CD4-positive, alpha-beta T cell treated with Interferon alpha-2 for 1 hour (primary cell): ENCODE measurements around the gene PLXNA4.

Experiments
- DNase-seq, 2 donors: peaks; one replicate each; pipeline ENCODE4 v3.0.0-alpha.2; 2020 to 2022

PLXNA4 gene

DNA sequence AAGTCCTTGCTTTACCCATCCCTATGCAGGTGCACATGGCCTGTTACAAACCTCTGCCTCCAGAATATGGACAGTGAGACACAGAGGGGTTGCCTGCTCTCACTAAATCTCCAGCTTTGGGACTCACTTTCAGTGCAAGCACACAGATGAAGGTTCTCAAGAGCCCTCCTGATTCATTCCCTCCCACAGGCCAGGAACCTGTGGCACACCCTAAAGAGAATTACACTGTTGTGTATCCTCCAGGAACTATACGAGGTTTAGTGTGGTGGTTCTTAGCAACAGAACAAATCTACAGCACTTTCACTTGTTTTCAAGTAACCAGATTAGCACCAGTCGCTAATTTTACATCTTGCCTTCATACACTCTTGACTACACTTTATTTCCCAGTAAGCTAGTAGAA is 192.3 kb downstream of the PLXNA4 start:
- DNase-seq, result no peak

DNA sequence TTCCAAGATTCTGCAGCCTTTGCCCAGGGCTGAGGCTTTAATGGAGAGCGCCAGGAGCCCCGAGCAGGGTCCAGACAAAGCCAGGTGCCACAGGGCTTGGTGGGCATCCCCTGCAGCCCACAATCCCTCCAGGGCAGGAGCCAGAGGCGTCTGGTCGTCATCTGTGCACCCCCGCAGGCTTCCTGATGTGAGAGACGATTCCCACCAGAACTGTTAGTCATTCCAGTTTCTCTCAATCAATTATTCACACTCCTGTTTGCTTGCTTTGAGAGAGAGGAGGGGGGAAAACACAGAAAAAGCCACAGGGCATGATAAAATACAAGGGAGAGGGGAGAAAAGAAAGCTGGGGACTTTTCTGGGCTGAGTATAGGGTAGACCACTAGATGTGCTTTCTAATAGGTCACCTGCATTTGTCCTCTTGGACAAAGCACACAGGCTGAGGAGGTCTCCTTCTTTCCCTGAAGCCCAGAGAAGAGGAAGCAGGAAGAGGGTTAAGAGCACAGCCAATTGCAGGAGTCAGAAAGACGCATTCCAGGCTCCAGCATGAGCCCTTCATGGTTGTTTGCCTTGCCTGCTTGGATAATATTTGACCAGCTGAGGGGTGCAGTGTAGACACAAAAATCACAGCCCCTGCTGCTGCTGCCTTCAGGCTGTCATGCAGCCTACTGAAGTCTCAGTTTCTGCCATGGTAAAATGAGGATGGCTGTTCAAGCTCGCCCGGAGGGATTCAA is 194.4 kb downstream of the PLXNA4 start:
- DNase-seq, result no peak

DNA sequence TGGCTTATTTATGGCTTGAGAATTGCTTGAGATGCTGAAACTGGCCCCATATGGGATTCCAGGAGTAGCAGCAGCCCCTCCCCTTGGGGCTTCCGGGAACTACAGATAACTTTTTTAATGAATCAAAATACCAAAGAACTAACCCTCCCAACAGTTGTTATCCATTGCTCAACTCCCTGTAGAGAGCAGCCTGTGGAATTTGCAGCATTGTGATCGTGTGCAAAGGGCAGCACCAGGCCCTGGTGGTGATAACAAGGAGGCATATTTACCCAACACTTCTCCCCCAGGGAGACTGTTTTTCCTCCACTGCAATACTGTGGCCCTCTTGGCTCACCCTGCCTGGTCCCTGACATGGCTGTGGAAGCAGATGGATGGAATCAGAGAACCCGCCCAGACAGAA is 196.2 kb downstream of the PLXNA4 start:
- no peak for DNase-seq

DNA sequence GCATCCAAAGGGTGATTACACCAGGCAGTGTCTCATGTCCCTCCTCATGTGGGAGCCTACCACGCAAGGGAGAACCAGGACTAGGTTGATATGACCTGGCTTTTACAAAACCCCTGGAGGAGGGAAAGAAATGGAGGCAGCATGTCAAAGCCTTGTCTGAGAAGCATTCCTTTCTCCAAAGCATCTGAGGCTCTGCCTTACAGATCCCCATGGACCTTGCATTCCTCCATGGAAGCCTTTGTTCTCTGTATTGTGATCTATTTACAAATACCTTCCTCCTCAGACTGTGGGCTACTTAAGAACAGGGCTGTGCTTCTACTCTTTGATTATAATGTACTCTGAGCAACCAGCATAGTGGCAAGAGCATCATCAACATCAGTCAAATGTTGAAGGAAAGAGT is 197.0 kb downstream of the PLXNA4 start:
- no peak for DNase-seq

DNA sequence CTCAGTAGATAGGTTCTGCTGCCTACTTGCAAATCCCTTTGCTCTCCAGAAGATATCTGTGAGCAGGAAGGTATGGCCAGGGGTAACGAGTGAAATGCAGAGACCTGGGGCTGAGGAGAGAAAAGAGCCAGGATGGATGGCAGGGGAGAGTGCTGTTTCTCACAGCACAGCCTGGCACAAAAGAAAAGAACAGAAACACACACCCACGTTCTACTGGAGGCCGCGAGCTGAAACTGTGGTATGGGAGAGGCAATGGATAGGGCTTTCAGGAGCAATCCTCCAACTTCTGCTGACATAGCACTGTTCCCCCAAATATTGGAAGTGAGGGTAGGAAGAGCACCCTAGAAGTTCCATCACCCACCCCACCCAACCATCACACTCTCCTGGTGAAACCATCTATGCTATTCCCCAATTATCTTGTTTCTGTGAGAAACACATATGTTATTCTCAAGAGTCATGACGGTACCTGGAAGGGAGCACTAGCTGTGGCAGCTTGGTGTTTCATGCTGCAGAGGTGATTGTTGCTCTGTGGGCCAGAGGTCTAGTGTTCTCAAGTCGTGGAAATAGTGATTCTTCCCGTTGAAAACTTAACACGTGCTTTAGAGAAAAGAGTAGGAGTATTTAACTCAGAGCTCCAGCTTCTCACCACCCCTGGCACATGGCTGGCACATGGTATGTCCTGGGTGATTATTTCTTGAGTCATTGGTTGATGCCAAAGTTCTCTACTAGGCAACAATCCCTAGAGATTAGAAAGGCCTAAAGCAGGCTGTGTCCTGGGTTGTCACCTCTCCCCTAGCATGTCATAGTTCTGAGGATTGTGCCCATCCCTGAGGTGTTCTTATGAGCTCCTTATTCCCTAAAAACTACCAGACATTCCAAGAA is 198.3 kb downstream of the PLXNA4 start:
- no peak for DNase-seq

DNA sequence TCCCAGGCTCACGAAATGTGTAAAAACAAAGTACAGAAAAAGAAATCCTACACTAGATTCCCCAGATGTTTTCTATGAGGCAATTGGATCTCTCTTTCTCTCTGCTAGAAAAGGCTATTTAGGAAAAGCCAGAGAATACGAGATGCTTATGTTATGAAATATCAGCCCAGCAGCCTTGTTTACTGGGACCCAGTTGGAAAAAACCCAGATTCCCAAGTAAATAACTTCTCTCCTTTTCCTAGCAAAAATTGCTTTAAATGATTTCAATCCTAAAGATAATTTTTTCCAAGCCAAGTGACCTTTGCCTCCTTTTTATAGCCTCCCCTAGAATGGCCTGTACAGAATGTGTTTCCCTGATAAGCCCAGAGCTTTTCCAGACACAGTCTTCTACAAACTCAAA is 199.3 kb downstream of the PLXNA4 start:
- no peak for DNase-seq

DNA sequence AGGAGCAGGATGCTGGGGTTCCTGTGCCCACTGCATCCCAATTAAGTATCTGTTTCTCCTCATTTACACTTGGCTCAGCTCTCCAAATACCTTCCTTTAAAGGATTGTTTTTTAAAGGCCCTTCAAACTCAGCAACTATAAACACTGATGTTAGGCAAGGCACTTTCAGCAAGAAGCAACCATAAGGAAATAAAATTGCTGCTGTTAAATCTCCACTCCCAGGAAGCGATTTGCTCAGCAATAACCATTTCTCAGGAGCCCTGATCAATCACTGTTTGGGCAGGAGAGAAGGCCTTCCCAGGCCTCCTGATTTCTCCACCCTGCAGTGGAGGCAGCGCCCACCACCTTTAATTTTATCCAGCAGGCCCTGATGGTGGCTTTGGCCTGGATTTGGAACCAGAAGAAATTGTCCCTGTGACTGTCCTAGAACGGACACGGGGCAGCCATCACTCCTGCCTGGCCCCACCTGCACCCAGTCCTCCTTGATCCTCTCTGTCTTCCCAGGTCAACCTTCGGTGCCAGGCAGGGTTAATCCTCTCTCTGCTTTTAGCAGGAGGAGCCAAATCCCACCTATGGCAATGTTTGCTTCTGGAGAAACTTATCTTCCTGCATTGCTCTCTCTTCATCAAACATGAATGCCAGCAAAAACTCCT is 199.8 kb downstream of the PLXNA4 start:
- DNase-seq, result no peak

DNA sequence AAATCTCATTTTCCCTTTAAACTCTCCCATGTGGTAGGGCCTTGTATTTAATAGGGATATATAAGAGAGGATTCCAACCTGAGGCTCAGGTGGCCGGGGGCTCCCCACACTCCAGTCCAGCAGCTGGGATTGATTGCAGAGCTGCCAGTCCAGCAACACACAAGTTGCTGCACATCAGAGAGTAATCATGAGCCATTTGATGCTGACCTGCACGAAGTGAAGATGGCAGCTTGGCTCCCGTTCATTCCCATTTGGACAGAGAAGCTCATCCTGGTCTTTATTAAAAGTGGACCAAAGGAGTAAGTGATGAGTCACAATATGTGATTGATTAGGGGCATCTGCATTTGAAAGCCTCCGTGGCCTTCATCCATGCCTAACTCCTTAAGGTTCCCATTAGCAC is 202.4 kb downstream of the PLXNA4 start:
- DNase-seq, result no peak

DNA sequence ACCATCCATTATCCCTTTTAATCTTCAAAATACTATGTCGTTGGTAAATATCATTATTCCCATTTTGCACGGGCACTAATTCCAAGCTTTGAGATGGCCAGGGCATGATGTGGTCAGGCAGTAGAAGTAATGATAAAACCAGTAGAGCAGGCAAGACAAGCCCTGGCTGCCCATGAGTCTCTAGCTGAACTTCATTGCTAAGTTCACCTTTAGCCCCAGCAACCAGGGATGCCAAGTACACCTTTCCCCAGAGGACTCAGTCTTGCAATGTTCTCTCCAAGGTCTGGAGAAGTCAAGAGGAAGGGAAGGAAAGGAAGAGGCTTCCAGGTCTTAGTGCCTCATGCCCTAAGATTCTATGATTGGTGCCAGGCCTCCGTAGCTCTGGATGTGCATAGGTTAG is 203.2 kb downstream of the PLXNA4 start:
- no peak for DNase-seq

DNA sequence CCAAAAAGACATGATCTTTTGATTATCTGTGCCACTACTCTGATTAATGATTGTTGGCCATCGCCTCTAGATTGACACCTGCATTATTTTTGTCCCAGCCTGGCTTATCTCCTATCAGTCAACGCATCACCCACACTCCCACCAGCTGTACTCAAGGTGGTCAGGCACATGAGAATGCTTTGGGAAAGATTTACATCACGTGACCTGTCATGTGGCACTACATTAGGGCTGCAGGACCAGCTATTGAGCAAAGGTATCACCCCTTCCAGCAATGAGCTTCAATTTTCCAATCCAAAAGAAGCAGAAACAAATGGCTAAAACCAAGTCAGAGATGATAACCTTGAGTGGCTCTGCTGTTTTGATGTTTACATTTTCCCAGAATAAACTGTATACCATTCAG is 204.3 kb downstream of the PLXNA4 start:
- DNase-seq, result no peak

DNA sequence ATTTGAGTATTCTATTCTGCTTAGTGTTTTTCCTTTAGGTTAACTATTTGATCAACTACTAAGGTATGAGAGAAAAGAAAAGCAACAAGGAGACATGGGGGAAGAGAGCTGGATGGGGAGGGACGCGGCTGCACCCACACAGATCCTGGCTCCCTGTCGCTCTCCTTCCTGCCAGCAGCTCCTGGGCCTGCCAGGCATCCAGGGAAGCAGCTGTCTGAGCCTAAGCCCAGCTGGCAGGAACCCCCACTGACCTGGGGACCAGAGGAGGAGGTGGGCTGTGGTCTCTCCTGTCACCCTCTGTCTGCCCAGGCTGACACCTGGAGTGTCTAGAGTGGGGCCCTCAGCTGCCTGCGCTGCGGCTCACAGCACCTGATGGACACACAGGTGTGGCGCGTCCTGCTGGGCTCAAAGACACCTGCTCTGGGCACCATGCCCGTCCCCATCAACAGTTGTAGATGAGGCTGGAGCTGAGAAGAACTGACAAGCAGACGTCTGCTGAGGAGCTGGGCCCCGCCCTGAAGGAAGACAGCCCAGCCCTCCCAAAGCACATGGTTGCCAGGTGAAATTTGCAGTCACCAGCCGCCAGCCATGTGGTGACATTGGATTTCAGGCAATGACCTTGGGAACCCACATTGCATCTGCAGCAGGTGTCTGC is 207.9 kb downstream of the PLXNA4 start:
- no peak for DNase-seq

DNA sequence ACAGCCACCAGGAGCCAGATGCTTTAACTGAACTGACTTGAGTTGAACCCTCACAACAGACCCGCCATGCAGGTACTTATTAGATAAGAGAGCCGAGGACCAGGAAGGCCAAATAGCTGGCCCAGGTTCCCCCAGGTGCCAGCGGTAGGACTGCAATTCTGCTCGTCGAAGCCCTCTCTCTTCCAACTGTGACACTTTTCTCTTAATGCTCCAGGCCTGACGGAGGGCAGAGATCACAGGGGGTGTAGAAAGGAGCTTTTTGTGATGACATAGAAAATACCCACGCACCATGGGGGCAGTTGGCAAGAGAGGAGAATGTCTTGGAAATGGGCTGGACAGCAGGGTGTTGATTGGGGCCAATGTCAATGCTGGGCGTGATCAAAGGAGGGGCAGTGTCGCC is 208.5 kb downstream of the PLXNA4 start:
- DNase-seq, result no peak

DNA sequence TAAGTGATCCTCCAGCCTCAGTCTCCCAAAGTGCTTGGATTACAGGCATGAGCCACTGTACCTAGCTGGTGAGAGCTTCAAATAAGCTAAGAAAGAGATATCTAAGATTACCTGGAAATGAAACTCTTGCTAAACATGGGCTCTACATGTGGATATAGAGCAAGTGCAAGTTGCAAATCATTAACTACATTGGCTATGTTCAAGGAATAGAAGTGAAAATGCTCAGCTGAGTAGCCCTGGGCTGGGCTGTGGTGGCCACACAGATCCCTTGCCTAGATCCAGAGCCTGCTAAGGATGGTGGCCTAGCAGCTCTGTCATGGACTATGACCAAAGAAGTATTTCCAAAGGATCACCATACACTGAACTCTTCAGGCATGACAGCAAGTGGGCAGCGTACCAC is 209.3 kb downstream of the PLXNA4 start:
- no peak for DNase-seq

DNA sequence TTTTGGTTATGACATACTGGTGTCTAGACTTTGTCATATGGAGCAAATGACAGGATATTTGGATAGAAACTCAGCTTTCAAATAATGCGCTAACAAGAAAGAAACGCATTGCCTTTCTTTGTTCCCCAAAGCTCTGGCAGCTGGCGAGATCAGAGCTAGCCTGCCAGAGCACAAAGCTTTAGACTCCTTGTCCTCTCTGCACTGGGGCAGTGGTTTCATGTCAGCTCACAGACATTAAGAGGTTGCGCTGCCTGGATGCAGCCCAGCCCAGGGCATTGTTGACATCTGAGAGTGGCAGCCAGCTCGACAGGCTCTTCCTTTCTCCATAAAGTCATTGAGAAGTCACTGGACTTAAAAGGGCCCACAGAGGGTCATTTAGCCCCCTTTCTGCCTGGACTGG is 212.0 kb downstream of the PLXNA4 start:
- no peak for DNase-seq

DNA sequence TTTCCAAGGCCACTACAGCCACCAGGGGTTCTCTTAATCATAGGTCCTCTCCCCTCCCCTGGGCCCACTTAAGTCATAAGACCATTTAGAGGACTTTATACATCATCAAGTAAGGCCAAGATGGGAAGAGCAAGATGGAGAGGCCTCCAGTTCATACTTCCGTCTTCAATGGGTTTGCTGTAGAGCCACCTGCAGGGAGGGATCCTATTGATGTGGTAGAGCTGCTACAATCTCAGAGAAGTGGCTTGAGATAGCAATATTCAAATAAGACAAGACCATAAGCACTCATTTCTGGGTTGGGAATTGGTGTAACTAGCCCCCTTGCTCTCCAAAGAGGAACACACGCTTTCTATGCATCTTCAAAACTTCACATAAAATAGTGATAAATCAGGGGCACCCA is 214.2 kb downstream of the PLXNA4 start:
- DNase-seq, result no peak

DNA sequence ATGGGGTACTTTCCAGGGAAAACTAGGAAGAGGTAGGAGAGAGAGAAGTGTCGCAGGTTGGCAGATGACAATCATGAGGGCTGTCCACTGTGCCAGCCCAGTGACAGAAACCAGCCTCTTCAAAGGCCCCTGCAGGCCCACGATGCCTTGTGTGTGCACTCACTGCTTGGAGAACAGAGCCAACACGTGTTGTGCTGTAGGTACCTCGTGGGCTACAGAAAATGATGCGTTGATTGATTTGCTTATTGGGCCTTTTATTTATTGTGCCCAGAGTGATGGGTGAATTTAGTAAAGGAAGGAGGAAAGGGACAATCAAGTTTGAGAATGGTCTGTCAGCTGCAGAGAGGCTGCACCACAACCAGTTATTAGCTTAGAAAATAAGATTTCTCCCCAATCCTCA is 215.1 kb downstream of the PLXNA4 start:
- no peak for DNase-seq

DNA sequence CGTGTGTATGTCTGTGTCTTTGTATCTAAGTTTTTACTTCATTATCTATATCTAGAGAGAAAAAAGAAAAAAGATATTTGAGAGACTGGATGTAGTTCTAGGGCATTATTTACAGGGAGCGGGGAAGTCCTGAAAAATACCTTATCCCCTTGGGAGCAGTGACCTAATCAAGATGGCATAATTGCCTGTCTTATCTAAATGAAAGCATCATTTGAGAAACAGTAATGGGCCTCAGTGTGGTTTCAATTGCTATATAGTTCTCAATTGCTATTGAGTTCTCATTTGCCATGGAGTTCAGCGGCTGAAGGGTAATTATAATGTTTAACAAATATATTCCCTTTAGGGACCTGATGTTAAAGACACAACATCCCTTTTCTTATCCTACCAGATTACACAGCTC is 216.5 kb downstream of the PLXNA4 start:
- DNase-seq, result no peak

DNA sequence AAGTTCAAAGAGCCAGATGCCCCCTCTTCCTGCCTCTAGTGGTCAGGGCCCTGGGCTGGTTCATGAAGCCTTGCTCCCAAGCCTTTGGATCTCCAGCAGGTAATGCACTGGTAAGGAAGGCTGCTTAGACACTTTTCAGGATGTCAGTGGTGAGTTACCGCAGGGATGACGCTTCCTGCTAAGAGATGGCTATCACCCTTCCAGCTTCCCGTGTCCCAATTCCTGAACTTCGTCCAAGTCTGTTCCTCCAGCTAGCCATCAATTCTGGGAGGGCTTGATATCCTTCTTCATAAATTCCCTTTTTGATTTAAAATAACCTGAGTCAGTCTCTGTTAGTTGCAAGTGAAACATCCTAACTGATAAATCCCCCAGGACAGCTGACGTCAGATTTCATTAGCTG is 221.2 kb downstream of the PLXNA4 start:
- no peak for DNase-seq

DNA sequence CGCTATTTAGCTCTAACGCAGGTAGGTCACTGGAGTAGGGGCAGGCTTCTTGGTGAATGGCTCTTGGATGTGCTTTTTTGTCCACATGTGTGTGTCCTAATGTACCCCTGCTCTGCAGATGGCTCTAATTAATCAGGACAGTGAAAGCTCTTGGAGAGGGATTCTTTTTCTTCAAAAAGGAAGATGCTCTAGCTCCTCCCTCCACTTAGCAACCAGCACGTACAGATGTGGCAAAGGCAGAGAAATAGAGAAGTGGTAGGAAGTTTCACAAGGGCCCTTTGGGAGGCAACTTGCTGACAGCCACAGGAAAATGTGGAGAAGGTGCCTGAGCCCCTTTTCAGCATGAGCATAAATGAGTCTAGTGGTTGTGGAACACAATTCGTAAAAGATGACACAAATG is 221.7 kb downstream of the PLXNA4 start:
- DNase-seq, result no peak

DNA sequence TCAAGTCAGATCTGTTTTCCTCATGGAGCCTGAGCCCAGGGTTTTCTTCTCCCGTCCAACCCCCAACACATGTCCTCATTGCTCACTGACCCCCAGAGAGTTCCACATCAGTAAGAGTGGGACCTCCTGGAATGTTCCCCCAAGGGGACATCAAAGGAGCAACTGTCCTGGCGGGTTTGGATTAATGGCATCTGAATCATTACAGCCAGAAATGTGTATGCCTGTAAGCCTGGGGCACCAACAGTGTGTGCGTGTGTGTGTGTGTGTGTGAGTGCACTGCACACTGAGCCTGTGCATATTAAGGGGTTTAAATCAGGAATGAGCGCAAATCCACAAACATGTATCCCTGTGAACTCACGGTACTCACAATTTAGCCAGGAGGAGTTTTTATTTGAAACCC is 222.3 kb downstream of the PLXNA4 start:
- no peak for DNase-seq

DNA sequence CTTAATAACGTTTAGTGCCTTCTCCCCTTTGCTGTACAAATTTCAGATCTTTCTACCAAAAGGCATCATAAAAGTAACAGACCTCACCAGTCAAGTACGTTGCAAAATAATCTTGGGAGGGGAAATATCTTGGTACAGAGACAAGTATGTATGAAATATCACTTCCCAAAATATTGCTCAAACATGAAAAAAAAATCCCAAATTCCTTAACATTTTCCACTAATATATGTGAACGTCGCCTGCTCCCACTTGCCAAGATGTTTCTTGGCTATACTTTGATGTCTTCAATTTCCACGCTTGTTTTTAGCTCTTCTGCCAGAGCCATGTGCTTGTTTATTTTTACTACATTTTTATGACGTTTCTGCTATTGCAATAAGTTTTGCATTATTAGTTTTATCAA is 223.5 kb downstream of the PLXNA4 start:
- no peak for DNase-seq

DNA sequence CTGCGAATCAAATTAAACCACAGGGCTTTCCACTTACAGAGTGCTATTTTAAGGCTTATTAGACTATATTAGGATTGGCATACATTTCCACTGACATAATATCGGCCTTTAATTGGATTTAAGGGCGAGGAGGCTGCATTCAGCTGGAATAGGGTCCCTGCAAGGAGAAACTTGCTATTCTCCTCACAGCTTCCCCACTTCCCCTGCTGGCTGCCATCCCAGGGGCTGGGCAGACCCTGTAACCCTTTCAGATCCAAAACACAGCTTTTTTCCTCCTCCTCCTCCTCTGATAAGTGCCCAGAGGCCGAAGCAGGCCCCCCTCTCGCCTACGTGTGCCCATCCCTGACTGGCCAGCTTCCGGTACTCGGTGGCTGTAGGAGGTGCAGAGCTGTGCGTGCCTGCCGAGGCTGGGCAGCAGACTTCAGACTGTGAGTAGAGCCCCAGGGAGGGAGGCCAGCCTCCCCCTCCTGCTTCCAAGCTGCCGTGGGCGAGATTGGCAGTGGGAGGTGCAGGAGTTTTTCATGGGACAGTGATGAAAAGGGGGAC is 224.2 kb downstream of the PLXNA4 start:
- DNase-seq, result no peak

DNA sequence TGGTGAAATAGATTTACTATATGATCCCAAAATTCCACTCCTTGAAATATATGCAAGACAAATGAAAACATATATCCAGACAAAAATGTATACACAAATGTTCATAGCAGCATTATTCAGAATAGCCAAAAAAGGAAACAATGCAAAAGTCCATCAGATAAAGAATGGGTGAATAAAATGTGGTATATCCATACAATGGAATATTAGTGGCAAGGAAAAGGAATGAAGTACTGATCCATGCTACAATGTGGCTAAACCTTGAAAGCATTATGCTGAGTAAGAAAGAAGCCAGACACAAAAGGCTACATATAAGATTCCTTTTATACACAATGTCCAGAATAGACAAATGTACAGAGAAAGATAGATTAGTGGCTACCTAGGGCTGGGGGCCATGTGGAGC is 225.5 kb downstream of the PLXNA4 start:
- no peak for DNase-seq
